ENCODE results near the gene PHLDB2.

- TF ChIP-seq CTCF (IDR thresholded peaks at IDR 0.05; ENCODE audit: insufficient read depth, low read depth, low read length): no peak
- no peak for TF ChIP-seq EZH2 (IDR thresholded peaks at IDR 0.05; ENCODE audit: insufficient read depth, low read length)
These were observed 44.0 kb downstream of the PHLDB2 start for GRCh38 chr3:111903067-111903511.
